HepG2 (cell line): Measurements from ENCODE around the gene PTCD2. TPM values are rescaled to one million over a fixed set of nuclear protein-coding genes. Genes with fewer than 3 reads are reported as not detected.

Experiments
- ATAC-seq: fragments of 200-7000 bp; cut with Tn5 transposase; 3 replicates; pipeline ENCODE4 v1.9.1; 2020; ENCODE audit warnings: mild to moderate bottlenecking, moderate library complexity
- BruUV-seq: library from RNA; stranded (reverse); fragments of 400-500 nt; replicated peaks from 2 replicates; lab custom pipeline; 2021; lab: Mats Ljungman, UMichigan
- CTCF ChIA-PET: fragments of 300-600 bp; formaldehyde crosslinking; extraction: SDS; loops from one replicate; lab custom pipeline; 2021; ENCODE audit warnings: low total read pairs, inconsistent platforms, low intra/inter-chr PET ratio; lab: Yijun Ruan, JAX
- POLR2A ChIA-PET: fragments of 350-600 bp; sonication (Branson Sonifier 250); formaldehyde crosslinking; loops from one replicate; lab custom pipeline; 2020; ENCODE audit warnings: antibody characterized with exemption, inconsistent platforms; lab: Yijun Ruan, JAX
- DNase-seq: peaks from one replicate; pipeline ENCODE4 v3.0.0-alpha.2; 2015; ENCODE audit warnings: low spot score
- FAIRE-seq: peaks from 3 replicates; lab custom pipeline; 2011; peaks lifted over from hg19 to GRCh38; lab: Jason Lieb, UNC
- H2AFZ ChIP-seq: one replicate; pipeline ENCODE4 v1.6.1; 2011; ENCODE audit warnings: low read length, inconsistent platforms
- H3K27ac ChIP-seq: fragments of 300-600 bp; 3 replicates; pipeline ENCODE4 v1.8.0; 2011; ENCODE audit warnings: mixed run types, mild to moderate bottlenecking, mixed read lengths, low read length, inconsistent platforms; ENCODE audit not compliant: insufficient read depth; ENCODE audit errors: extremely low read length
- H3K27me3 ChIP-seq, 2 experiments: fragments of 200-600 bp in 1 of 2; 2 replicates in 1 of 2; 3 replicates in 1 of 2; pipeline versions ENCODE4 v1.6.0 to v1.8.0; 2011; ENCODE audit warnings: low read length in 2 of 2, mild to moderate bottlenecking in 2 of 2, moderate library complexity in 2 of 2, inconsistent platforms in 1 of 2; ENCODE audit not compliant: insufficient read depth in 2 of 2, control insufficient read depth in 1 of 2
- H3K36me3 ChIP-seq, 2 experiments: fragments of 200-600 bp in 1 of 2; replicated peaks in 1 of 2; 2 replicates in 1 of 2; 3 replicates in 1 of 2; pipeline versions ENCODE4 v1.5.1 to v1.8.0; 2011; ENCODE audit warnings: low read length in 2 of 2, inconsistent platforms in 1 of 2; ENCODE audit not compliant: insufficient read depth in 2 of 2, control insufficient read depth in 1 of 2
- H3K4me1 ChIP-seq: 2 replicates; pipeline ENCODE4 v1.5.1; 2012; ENCODE audit warnings: low read length, inconsistent platforms; ENCODE audit not compliant: insufficient read depth
- H3K4me2 ChIP-seq: 2 replicates; pipeline ENCODE4 v1.6.0; 2011; ENCODE audit warnings: low read depth, low read length, inconsistent platforms
- H3K4me3 ChIP-seq, 3 experiments: fragments of 200-600 bp in 1 of 3; sonication (generic), shearing (Covaris generic) in 1 of 3; replicated peaks in 1 of 3; 2 replicates each; pipeline ENCODE4 v1.5.1; 2011 to 2016; ENCODE audit warnings: low read length in 3 of 3, inconsistent platforms in 2 of 3, low read depth in 2 of 3, mild to moderate bottlenecking in 2 of 3, control low read depth in 1 of 3, mixed read lengths in 1 of 3; ENCODE audit not compliant: insufficient read depth in 1 of 3
- H3K79me2 ChIP-seq: one replicate; pipeline ENCODE4 v1.6.1; 2011; ENCODE audit warnings: low read length, inconsistent platforms; ENCODE audit not compliant: insufficient read depth
- H3K9ac ChIP-seq: 2 replicates; pipeline ENCODE4 v1.6.0; 2011; ENCODE audit warnings: mild to moderate bottlenecking, low read depth, low read length, inconsistent platforms; ENCODE audit not compliant: insufficient read depth
- H3K9me3 ChIP-seq: 2 replicates; pipeline ENCODE4 v1.5.1; 2012; ENCODE audit warnings: mild to moderate bottlenecking, low read length
- H4K20me1 ChIP-seq: 2 replicates; pipeline ENCODE4 v1.6.0; 2011; ENCODE audit warnings: inconsistent platforms, mild to moderate bottlenecking, low read length, moderate library complexity; ENCODE audit not compliant: insufficient read depth
- CTCF ChIP-seq: sonication (generic); formaldehyde crosslinking; IDR thresholded peaks from 2 replicates; pipeline ENCODE4 v1.5.0; 2020; ENCODE audit warnings: mild to moderate bottlenecking, missing genetic modification reagents, moderate library complexity
- E2F5 ChIP-seq: sonication (generic); formaldehyde crosslinking; conservative IDR thresholded peaks from 2 replicates; pipeline ENCODE4 v1.4.0; 2020; ENCODE audit warnings: missing genetic modification reagents
- ELF1 ChIP-seq: sonication (generic); formaldehyde crosslinking; IDR thresholded peaks from 2 replicates; pipeline ENCODE4 v1.4.0; 2020; ENCODE audit warnings: missing genetic modification reagents
- ELF3 ChIP-seq: IDR thresholded peaks from 2 replicates; pipeline ENCODE4 v1.6.1; 2016; ENCODE audit warnings: missing genetic modification reagents, missing compliant biosample characterization
- MED13 ChIP-seq: sonication (generic); formaldehyde crosslinking; IDR thresholded peaks from 2 replicates; pipeline ENCODE4 v1.5.0; 2020; ENCODE audit warnings: missing genetic modification reagents
- NBN ChIP-seq: fragments of 450-650 bp; conservative IDR thresholded peaks from 2 replicates; pipeline ENCODE4 v1.6.1; 2017
- PTBP1 ChIP-seq: fragments of 200-400 bp; formaldehyde crosslinking; IDR thresholded peaks from 2 replicates; pipeline ENCODE4 v1.6.1; 2018; ENCODE audit warnings: low read length, low read depth; ENCODE audit not compliant: poor library complexity, severe bottlenecking
- RAD21 ChIP-seq: fragments of 450-650 bp; formaldehyde crosslinking; IDR thresholded peaks from 2 replicates; pipeline ENCODE4 v1.5.0; 2020; ENCODE audit warnings: mild to moderate bottlenecking
- SMC3 ChIP-seq: IDR thresholded peaks from 2 replicates; pipeline ENCODE4 v1.6.1; 2011; ENCODE audit warnings: low read length, improper control_type of control experiment
- SNAI1 ChIP-seq: sonication (generic); formaldehyde crosslinking; IDR thresholded peaks from 2 replicates; pipeline ENCODE4 v1.5.0; 2020; ENCODE audit warnings: mild to moderate bottlenecking, missing genetic modification reagents, borderline replicate concordance
- STAG1 ChIP-seq: sonication (generic); formaldehyde crosslinking; IDR thresholded peaks from 2 replicates; pipeline ENCODE4 v1.4.0; 2020; ENCODE audit warnings: missing genetic modification reagents
- TEAD3 ChIP-seq: optimal IDR thresholded peaks from 2 replicates; pipeline ENCODE3; 2016; ENCODE audit warnings: borderline replicate concordance
- TFE3 ChIP-seq: IDR thresholded peaks from 2 replicates; pipeline ENCODE4 v1.6.1; 2016
- U2AF2 ChIP-seq: fragments of 200-400 bp; formaldehyde crosslinking; IDR thresholded peaks from 2 replicates; pipeline ENCODE4 v1.6.1; 2017; ENCODE audit warnings: low read depth, mild to moderate bottlenecking, low read length
- ZBTB3 ChIP-seq: sonication (generic); formaldehyde crosslinking; IDR thresholded peaks from 2 replicates; pipeline ENCODE4 v1.4.0; 2020; ENCODE audit warnings: low read depth, mild to moderate bottlenecking, moderate library complexity, missing genetic modification reagents, borderline replicate concordance
- ZSCAN20 ChIP-seq: sonication (generic); formaldehyde crosslinking; IDR thresholded peaks from 2 replicates; pipeline ENCODE4 v1.4.0; 2020; ENCODE audit warnings: missing genetic modification reagents, mild to moderate bottlenecking, borderline replicate concordance
- WGBS: methylation state at CpG from one replicate; pipeline ENCODE4 v1.1.6; 2017; ENCODE audit warnings: low lambda C conversion rate; 5-methylcytosine and 5-hydroxymethylcytosine counted together
- in situ Hi-C: cut with HindIII; loops from 2 replicates; pipeline ENCODE4 v1.10.0; 2017; ENCODE audit warnings: low pct_unique_long_range_greater_than_20kb; ENCODE audit not compliant: extremely low pct_ligation_motif_present
- intact Hi-C: fragments of 100-400 bp; cut with micrococcal nuclease; formaldehyde crosslinking; loops from one replicate; pipeline ENCODE4 v1.10.0; 2022; ENCODE audit not compliant: unreplicated experiment
- polyA plus RNA-seq, 8 experiments: library from polyadenylated mRNA; depleted of rRNA in 3 of 8; stranded (reverse) in 7 of 8; unstranded in 1 of 8; fragments of >200 nt; fragmentation: Illumina TruSeq in 4 of 8; extraction: Trizol in 4 of 8; gene quantifications; 2 replicates each; pipeline versions ENCODE4 v1.2.1 to v1.2.3, GENCODE V29; 2011 to 2016; ENCODE audit warnings: low read depth in 4 of 8, missing spikeins in 1 of 8, mixed read lengths in 1 of 8; ENCODE audit not compliant: insufficient read depth in 1 of 8
- total RNA-seq, 5 experiments: library from RNA; depleted of rRNA; stranded (reverse); fragments of >200 nt; fragmentation: Illumina TruSeq; extraction: Trizol; gene quantifications; 2 replicates each; pipeline ENCODE4 v1.2.3, GENCODE V29; 2016; ENCODE audit warnings: low read depth in 1 of 5
- TF ChIP-seq, protein P1 (sequence below): IDR thresholded peaks from 2 replicates; pipeline ENCODE4 v1.6.1; 2016; ENCODE audit warnings: low read depth

Gene PTCD2
- total and polyA plus RNA-seq, 2 of the 13 experiments (the other 11 are each of a cell fraction or from before 2014, with no cell fraction given) = 5.3 to 6.4 TPM

DNA sequence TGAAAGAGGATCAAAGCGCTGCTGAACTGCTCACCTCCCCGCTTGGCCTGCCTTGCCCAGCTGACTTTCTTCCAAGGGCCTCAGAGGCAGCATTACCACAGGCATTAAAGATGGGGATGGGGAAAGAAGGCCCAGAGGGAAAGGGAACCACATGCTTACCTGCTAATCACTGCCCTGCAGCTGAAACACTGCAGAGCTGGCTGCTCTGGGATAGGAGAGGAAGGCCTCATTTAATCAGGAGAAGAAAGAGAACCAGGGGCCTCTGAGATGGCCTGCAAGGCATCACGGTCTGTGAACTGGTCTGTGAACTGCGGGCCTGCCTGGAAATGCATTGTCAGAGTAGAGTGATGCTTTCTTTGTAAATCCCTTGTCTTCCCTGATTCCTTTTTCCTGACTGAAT is 44.8 kb downstream of the PTCD2 start (continued):
- TF ChIP-seq MED13 = no peak
- no peak for TF ChIP-seq ZSCAN20
- TF ChIP-seq TFE3 (CRISPR knock-in tag) = no peak
- TF ChIP-seq U2AF2 = no peak
- no peak for TF ChIP-seq NBN
- TF ChIP-seq PTBP1 = no peak
- no peak for TF ChIP-seq SNAI1 (CRISPR knock-in tag)
- TF ChIP-seq, all 625 proteins: peak for 0

DNA sequence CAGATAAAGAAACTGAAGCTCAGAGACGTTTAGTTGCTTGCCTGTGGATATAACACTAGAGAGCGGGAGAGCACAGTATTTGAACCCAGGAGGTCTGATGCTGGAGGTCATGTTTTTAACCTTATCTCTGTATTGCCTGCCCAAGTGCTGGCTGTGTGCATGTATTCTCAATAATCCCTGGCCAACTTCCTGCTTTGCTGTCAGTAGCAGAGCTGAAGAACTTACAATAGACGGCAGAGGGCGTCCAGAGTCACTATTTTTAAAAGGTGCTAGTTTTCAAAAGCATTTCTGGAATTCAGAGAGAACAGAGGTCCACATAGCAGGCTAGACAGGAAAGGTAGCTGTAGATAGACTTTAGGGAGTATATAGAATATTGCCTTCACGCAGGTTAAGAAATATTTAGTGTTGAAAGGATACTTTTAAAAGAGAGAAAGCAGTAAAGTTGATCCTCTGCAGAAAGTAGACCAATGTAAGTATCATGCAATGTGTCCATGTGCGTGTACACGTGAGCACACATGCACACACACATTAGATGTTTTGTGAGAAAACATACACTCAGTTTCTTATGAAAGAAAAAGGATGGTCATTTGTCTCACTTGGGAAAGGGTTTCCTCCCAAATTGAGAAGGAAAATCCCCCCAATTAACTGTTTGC is 46.3 kb downstream of the PTCD2 start:
- no TSS peak for BruUV-seq
- peaks cover 6% of the 10 kb centered on the region; the same call in 1 of the 2 replicates for H3K4me1 ChIP-seq
- H2AFZ ChIP-seq = no peak overlapping the region
- POLR2A ChIA-PET = no interaction called here
- CTCF ChIA-PET = interaction anchor here (1.4 kb wide), 1 partner anchor 158 kb away, joined by 5 read pairs; no protein-coding TSS in a partner anchor
- WGBS = 46% methylated on average over 6 of the region's 7 CpGs
- ATAC-seq = peak; percentile 97
- peak; percentile 67 for DNase-seq
- peak; percentile 90 for TF ChIP-seq ELF3 (CRISPR knock-in tag)
- TF ChIP-seq TEAD3 (CRISPR knock-in tag) = peak; percentile 65
- peak; percentile 69 for TF ChIP-seq STAG1
- TF ChIP-seq RAD21 (CRISPR knock-in tag) = peak; percentile 57
- TF ChIP-seq SMC3 = peak; percentile 64; the same call in 1 of the 2 replicates
- TF ChIP-seq, protein P1, sequence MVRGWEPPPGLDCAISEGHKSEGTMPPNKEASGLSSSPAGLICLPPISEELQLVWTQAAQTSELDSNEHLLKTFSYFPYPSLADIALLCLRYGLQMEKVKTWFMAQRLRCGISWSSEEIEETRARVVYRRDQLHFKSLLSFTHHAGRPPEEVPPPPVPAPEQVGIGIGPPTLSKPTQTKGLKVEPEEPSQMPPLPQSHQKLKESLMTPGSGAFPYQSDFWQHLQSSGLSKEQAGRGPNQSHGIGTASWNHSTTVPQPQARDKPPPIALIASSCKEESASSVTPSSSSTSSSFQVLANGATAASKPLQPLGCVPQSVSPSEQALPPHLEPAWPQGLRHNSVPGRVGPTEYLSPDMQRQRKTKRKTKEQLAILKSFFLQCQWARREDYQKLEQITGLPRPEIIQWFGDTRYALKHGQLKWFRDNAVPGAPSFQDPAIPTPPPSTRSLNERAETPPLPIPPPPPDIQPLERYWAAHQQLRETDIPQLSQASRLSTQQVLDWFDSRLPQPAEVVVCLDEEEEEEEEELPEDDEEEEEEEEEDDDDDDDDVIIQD = peak; percentile 28; the same call in 1 of the 2 replicates
- peak; percentile 77 for TF ChIP-seq CTCF
- no peak for TF ChIP-seq E2F5 (CRISPR knock-in tag)
- TF ChIP-seq ELF1 (CRISPR knock-in tag) = peak; percentile 81
- no peak for TF ChIP-seq ZBTB3
- peaks cover 0 to 13% of the 10 kb centered on the region in 2 experiments; a peak in 2 of 5 replicates for H3K36me3 ChIP-seq
- H3K27me3 ChIP-seq = no peaks in the 10 kb centered on the region
- intact Hi-C loops = loop anchor here (1.0 kb wide), 1 partner anchor 453 kb away; no protein-coding TSS in a partner anchor
- H4K20me1 ChIP-seq = no peaks in the 10 kb centered on the region
- peak; percentile 83 for FAIRE-seq
- no peaks in the 10 kb centered on the region for H3K79me2 ChIP-seq
- no peaks in the 10 kb centered on the region for H3K9me3 ChIP-seq
- H3K9ac ChIP-seq = no peak overlapping the region
- in situ Hi-C loops = loop anchor here (10.0 kb wide), 1 partner anchor 448 kb away; the partner anchor contains the start of gene TNPO1
- H3K4me2 ChIP-seq = no peak overlapping the region
- H3K4me3 ChIP-seq = no peak overlapping the region
- no peak overlapping the region for H3K27ac ChIP-seq
